GM18870 (cell line): ENCODE data around the gene NR4A3.
A peak's percentile ranks its signal among the peaks of the same experiment; 100 is the strongest.

Experiments used
- ATAC-seq: cut with Tn5 transposase; IDR thresholded peaks from one replicate; pipeline ENCODE4 v1.9.1; 2021; ENCODE audit warnings: moderate library complexity; ENCODE audit not compliant: unreplicated experiment

NR4A3 gene

GRCh38 chr9:99873531-99873930 lies 51.8 kb downstream of the NR4A3 start:
- no peak for ATAC-seq

DNA sequence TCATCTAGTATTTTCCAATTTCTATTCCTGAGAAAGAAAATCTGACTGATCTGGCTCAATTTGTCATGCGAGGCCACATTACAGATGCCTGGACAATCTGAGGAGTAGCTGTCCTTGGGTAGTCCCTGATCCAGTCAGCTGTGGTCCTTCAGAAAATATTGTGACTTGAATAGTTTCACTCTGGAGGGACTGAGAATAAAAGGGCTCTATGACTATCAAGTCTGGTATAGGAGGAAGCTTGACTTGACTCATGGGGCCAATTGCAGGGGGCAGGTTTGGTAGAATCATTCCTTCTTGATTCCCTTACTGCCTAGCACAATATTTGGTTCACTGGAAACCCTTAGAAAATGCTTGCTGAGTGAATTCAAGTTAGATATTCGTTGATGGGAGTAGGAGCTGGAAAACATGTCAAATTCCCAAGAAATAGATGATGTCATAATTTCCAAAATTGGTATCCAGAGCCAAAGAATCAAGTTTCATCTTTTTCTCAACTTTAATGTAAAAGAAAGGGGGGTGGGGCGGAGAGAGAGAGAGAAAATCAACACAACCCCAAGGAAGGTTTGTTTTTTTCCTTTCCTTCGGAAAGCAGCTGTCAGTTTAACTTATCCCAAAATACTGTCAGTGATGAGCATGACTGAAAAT lies 52.4 kb downstream of the NR4A3 start:
- no peak for ATAC-seq

GRCh38 chr9:99876190-99876589 lies 54.5 kb downstream of the NR4A3 start:
- ATAC-seq: no peak

- ATAC-seq: no peak
Observed at GRCh38 chr9:99878651-99879050, 57.0 kb downstream of the NR4A3 start.

DNA sequence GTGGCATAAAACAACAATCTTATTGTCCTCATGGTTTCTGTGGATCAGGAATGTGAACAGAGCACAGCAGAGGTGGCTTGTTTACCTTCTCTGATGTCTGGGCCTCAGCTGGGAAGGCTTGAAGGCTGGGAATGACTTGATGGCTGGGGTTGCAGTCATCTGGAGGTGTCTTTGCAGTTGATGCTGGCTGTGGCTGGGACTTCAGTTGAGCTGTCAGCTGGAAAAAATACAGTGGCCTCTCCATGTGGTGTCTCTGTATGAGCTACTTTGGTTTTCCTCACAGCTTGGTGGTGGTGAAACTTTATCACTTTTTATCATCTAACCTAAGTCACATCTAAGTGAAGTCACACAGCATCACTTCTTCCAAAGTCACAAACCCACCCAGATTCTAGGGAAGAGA lies 60.1 kb downstream of the NR4A3 start:
- ATAC-seq: no peak

GRCh38 chr9:99885747-99886146 lies 64.1 kb downstream of the NR4A3 start:
- no peak for ATAC-seq

DNA sequence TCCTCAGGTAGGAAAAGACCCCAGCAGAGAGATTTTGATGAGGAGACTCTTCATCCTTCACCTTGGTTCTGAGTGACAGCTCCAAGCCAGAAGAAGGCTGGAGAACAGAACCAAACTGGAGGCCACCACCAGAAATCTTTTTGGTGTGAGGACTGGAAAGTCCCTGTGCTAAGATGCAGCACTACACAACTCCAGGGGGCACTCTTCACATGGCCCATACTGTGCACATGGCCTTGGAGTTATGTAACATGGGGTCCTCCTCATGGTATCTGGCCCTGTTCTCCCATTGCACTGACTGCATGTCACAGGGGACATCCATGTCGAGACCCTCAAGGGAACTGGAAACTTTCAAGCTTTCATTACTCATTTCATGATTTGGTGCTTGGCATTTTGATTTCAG lies 67.4 kb downstream of the NR4A3 start:
- no peak for ATAC-seq

DNA sequence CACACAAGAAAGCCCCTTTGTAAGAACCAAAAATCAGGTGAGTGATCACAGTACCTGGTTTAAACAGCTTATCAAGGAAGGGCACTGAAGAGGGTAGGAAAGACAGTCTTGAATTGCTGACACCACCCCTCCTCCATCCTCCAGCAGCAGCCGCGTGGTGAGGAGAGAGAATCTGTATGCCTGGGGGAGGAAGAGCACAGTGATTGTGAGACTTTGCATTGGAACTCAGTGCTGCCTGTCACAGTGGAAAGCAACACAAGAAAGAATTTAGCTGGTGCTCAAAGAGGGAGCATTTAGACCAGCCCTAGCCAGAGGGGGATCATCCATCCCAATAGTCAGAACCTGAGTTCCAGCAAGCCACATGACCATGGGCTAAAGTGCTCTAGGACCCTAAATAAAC lies 73.1 kb downstream of the NR4A3 start:
- ATAC-seq: no peak

- ATAC-seq: no peak
Observed at GRCh38 chr9:99895510-99895909, 73.8 kb downstream of the NR4A3 start.

DNA sequence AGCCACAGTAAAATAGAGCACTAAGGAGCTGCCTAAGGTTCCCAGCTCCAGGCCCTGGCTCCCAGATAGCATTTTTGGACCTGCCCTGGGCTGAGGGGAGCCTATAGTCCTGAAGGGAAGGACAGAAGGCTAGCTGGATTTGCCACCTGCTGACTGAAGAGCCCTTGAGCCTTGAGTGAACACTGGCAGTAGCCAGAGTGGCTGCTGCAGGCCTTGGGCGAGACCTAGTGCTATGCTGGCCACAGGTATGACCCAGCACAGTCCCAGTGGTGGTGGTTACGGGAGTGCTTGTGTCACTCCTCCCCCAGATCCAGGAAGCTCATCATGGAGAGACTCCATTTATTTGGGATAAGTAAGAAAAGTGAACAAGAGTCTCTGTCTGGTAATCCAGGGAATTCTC lies 74.4 kb downstream of the NR4A3 start:
- ATAC-seq: no peak

GRCh38 chr9:99903393-99903792 lies 81.7 kb downstream of the NR4A3 start:
- no peak for ATAC-seq

DNA sequence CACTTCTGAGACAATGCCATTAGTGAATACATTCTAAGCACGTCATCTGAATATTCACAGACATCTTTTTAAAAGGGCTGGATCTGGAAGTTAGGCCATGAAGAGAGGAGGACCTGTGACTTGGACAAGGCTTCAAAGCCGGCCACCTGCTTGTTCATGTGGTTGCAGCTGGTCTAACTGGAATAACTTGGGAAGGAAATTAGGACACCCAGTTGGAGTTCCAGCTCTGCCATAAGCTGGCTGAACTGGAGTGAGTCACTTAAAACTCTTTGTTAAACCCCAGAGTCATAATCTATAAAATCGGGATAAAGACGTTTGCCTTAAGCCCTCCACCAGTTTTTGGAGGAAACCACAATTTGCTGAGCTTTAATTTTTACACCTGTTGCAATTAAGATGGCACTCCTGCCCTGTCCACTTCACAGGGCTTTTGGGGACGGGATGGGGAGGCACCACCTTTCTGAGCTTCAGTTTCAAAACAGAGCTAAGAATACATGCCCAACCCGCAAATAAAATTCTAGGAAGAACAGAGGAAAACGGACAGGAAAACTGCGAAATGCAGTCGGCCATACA lies 84.2 kb downstream of the NR4A3 start:
- ATAC-seq: no peak

GRCh38 chr9:99906403-99907207 lies 84.9 kb downstream of the NR4A3 start, which contains the start of gene STX17:
STX17 (plus strand) TSS chr9:99906654; CDS start chr9:99915240, 8,586 bp downstream.
- peak; percentile 51 for ATAC-seq

- no peak for ATAC-seq
Observed at GRCh38 chr9:99907208-99907532, 85.5 kb downstream of the NR4A3 start.

- no peak for ATAC-seq
Observed at GRCh38 chr9:99911600-99911999, 89.9 kb downstream of the NR4A3 start.
